MCF 10A (cell line): ENCODE data around the gene RAD18. TPM values are rescaled to one million over a fixed set of nuclear protein-coding genes. Genes with fewer than 3 reads are reported as not detected.

Experiments used
- BruUV-seq: library from RNA; stranded (reverse); fragments of 400-500 nt; replicated peaks from 2 replicates; lab custom pipeline; 2021; lab: Mats Ljungman, UMichigan
- CTCF ChIA-PET: fragments of 300-600 bp; sonication (Branson Sonifier 250); formaldehyde crosslinking; extraction: SDS; loops from one replicate; lab custom pipeline; 2021; ENCODE audit warnings: antibody characterized with exemption, inconsistent platforms; lab: Yijun Ruan, JAX
- POLR2A ChIA-PET: fragments of 300-600, 350-650 bp; sonication (Branson Sonifier 250); formaldehyde crosslinking; extraction: SDS; loops from one replicate; lab custom pipeline; 2020; ENCODE audit warnings: antibody characterized with exemption, inconsistent platforms; lab: Yijun Ruan, JAX
- DNase-seq: peaks from one replicate; pipeline ENCODE4 v3.0.0-alpha.2; 2018; ENCODE audit not compliant: unreplicated experiment
- H3K27ac Mint-ChIP-seq: one replicate; pipeline ENCODE4 v1.8.0; 2022; ENCODE audit warnings: mild to moderate bottlenecking, low read depth, mixed read lengths; ENCODE audit not compliant: unreplicated experiment
- H3K27me3 Mint-ChIP-seq: one replicate; pipeline ENCODE4 v1.8.0; 2022; ENCODE audit warnings: mixed read lengths; ENCODE audit not compliant: insufficient read depth, unreplicated experiment
- H3K36me3 Mint-ChIP-seq: one replicate; pipeline ENCODE4 v1.8.0; 2022; ENCODE audit warnings: mild to moderate bottlenecking, moderate library complexity, mixed read lengths; ENCODE audit not compliant: insufficient read depth, unreplicated experiment
- H3K4me1 Mint-ChIP-seq: one replicate; pipeline ENCODE4 v1.8.0; 2022; ENCODE audit warnings: mixed read lengths; ENCODE audit not compliant: insufficient read depth, unreplicated experiment
- H3K4me3 Mint-ChIP-seq: one replicate; pipeline ENCODE4 v1.8.0; 2022; ENCODE audit warnings: mild to moderate bottlenecking, moderate library complexity, mixed read lengths; ENCODE audit not compliant: unreplicated experiment
- H3K9me3 Mint-ChIP-seq: one replicate; pipeline ENCODE4 v1.8.0; 2022; ENCODE audit warnings: mixed read lengths; ENCODE audit not compliant: unreplicated experiment
- CTCF ChIP-seq: fragments of 200-600 bp; IDR thresholded peaks from one replicate; pipeline ENCODE4 v1.8.0; 2022; ENCODE audit warnings: antibody characterized with exemption, mild to moderate bottlenecking; ENCODE audit not compliant: unreplicated experiment
- intact Hi-C: fragments of 100-400 bp; cut with micrococcal nuclease; formaldehyde crosslinking; loops from 2 replicates; pipeline ENCODE4 v1.14.1; 2022
- total RNA-seq: library from RNA; stranded (reverse); gene quantifications from 2 replicates; pipeline ENCODE4 v1.2.3, GENCODE V29; 2022

Gene RAD18
- total RNA-seq, 1 experiment from 2014 or later: 29.1 TPM

DNA sequence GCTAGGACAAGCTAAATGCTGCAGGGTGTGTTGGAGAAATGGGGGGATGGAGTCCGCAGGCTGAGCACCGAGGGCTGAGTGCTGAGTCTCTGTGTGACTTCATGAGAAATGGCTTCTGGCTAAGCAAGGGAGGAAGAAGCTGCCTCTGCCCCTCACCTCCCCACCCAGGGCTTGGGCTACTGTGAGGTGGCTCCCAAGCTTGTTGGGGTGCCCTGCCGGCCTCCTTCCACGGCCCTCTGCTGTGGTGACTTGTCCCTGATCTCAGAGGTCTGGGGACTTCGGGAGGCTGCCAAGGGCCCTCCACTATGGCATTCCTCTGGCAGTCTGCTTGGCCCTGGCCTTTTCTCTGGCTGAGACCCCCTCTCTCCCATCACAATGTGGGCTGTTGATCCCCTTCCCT lies 30.1 kb upstream of the RAD18 start:
- TF ChIP-seq CTCF: no peak
- CTCF ChIA-PET: interaction anchor here (0.6 to 12.7 kb wide), 6 partner anchors 17 to 1392 kb away, joined by 3 to 167 read pairs (median 4); partner anchors contain the start of gene SRGAP3
- BruUV-seq: no TSS peak
- Mint-ChIP-seq H3K4me3 (no peak overlapping the region), H3K27me3 (no peaks in the 10 kb centered on the region), H3K36me3 (peaks cover 22% of the 10 kb centered on the region), H3K4me1 (no peaks in the 10 kb centered on the region), H3K27ac (no peak overlapping the region), H3K9me3 (no peaks in the 10 kb centered on the region)
- POLR2A ChIA-PET: no interaction called here
- intact Hi-C loops: no loop called here
- DNase-seq: no peak

DNA sequence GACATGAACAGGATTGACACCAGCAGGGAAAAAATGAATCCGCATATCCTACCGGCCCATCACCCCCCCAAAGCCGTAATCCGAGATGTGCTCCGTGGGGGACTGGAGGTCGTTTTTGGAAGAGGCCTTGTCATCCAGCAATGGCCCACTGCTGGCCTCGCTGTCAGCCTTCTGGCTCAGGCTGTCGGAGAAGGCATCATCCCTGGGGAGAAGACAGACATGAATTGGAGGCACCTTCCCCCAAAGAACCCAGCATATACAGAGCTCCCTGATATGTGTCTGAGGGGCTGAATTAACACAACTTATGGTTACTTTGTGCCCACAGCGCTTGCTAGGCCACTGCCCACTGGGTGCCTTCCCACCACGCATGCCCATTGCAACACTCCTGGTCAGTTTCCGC lies 29.6 kb upstream of the RAD18 start:
- ChIA-PET CTCF (interaction anchor here (1.1 to 12.7 kb wide), 2 partner anchors 21 to 309 kb away, joined by 5 to 167 read pairs; no protein-coding TSS in a partner anchor), POLR2A (no interaction called here)
- Mint-ChIP-seq H3K36me3 (peaks cover 22% of the 10 kb centered on the region), H3K9me3 (no peaks in the 10 kb centered on the region), H3K4me1 (no peaks in the 10 kb centered on the region), H3K27me3 (no peaks in the 10 kb centered on the region), H3K27ac (no peak overlapping the region), H3K4me3 (no peak overlapping the region)
- intact Hi-C loops: no loop called here
- TF ChIP-seq CTCF: no peak
- BruUV-seq: no TSS peak
- DNase-seq: no peak

- H3K27ac Mint-ChIP-seq: no peak overlapping the region
- no peak for TF ChIP-seq CTCF
- ChIA-PET POLR2A (no interaction called here), CTCF (interaction anchor here (1.1 to 12.7 kb wide), 2 partner anchors 21 to 310 kb away, joined by 5 to 167 read pairs; no protein-coding TSS in a partner anchor)
- intact Hi-C loops: no loop called here
- no peaks in the 10 kb centered on the region for H3K9me3 Mint-ChIP-seq
- H3K4me1 Mint-ChIP-seq: no peaks in the 10 kb centered on the region
- no peak overlapping the region for H3K4me3 Mint-ChIP-seq
- H3K36me3 Mint-ChIP-seq: peaks cover 22% of the 10 kb centered on the region
- DNase-seq: no peak
- BruUV-seq: no TSS peak
- H3K27me3 Mint-ChIP-seq: no peaks in the 10 kb centered on the region
These were observed 28.9 kb upstream of the RAD18 start for GRCh38 chr3:8992199-8992598.

- intact Hi-C loops: no loop called here
- H3K9me3 Mint-ChIP-seq: no peaks in the 10 kb centered on the region
- TF ChIP-seq CTCF: no peak
- CTCF ChIA-PET: interaction anchor here (0.8 to 12.7 kb wide), 5 partner anchors 8 to 311 kb away, joined by 3 to 167 read pairs (median 5); no protein-coding TSS in a partner anchor
- no peak overlapping the region for H3K27ac Mint-ChIP-seq
- DNase-seq: no peak
- no peaks in the 10 kb centered on the region for H3K4me1 Mint-ChIP-seq
- POLR2A ChIA-PET: interaction anchor here (0.7 to 1.5 kb wide), 3 partner anchors 99 to 1229 kb away, joined by 3 to 5 read pairs (median 3); partner anchors contain the start of gene SRGAP3
- no TSS peak for BruUV-seq
- H3K36me3 Mint-ChIP-seq: peaks cover 26% of the 10 kb centered on the region
- no peaks in the 10 kb centered on the region for H3K27me3 Mint-ChIP-seq
- H3K4me3 Mint-ChIP-seq: no peak overlapping the region
These were observed 27.3 kb upstream of the RAD18 start for GRCh38 chr3:8990266-8991215.
